H1 (cell line): ENCODE results near the gene ZNF419. TPM values are rescaled to one million over a fixed set of nuclear protein-coding genes. Genes with fewer than 3 reads are reported as not detected.
"Not testable (repeated sequence)": the region's sequence is repeated elsewhere in the genome, so short reads cannot be mapped to it uniquely, and the experiment has no call there.

Experiments
- CTCF ChIA-PET: fragments of 300-600 bp; sonication (Branson Sonifier 250); formaldehyde crosslinking; loops from one replicate; lab custom pipeline; 2021; ENCODE audit not compliant: partially characterized antibody; lab: Charles Lee
- POLR2A ChIA-PET: fragments of 300-600 bp; sonication (Branson Sonifier 250); formaldehyde crosslinking; loops from one replicate; lab custom pipeline; 2021; ENCODE audit warnings: inconsistent platforms; ENCODE audit not compliant: partially characterized antibody; lab: Charles Lee
- DNase-seq, 2 experiments: peaks; one replicate each; pipeline versions ENCODE4 v3.0.0 to v3.0.0-alpha.2; 2010 to 2022; ENCODE audit warnings: low spot score in 2 of 2, low read depth in 1 of 2, mixed read lengths in 1 of 2
- FAIRE-seq: peaks from 2 replicates; lab custom pipeline; 2011; peaks lifted over from hg19 to GRCh38; lab: Jason Lieb, UNC
- H2AFZ ChIP-seq: 2 replicates; pipeline ENCODE4 v1.8.1; 2012; ENCODE audit warnings: low read length, inconsistent platforms
- H2AK5ac ChIP-seq: 2 replicates; pipeline ENCODE4 v1.6.1; 2013; ENCODE audit warnings: low read depth, low read length
- H2BK120ac ChIP-seq: replicated peaks from 2 replicates; pipeline ENCODE3; 2013; ENCODE audit warnings: low read depth, low read length, inconsistent platforms
- H2BK12ac ChIP-seq: 2 replicates; pipeline ENCODE4 v1.6.1; 2013; ENCODE audit warnings: low read depth, low read length
- H2BK15ac ChIP-seq: 2 replicates; pipeline ENCODE4 v1.6.1; 2013; ENCODE audit warnings: low read length
- H2BK20ac ChIP-seq: 2 replicates; pipeline ENCODE4 v1.6.1; 2013; ENCODE audit warnings: low read length
- H2BK5ac ChIP-seq: 2 replicates; pipeline ENCODE4 v1.6.1; 2013; ENCODE audit warnings: low read depth, low read length
- H3K14ac ChIP-seq: 2 replicates; pipeline ENCODE4 v1.6.1; 2013; ENCODE audit warnings: inconsistent platforms; ENCODE audit not compliant: insufficient read length
- H3K18ac ChIP-seq: 2 replicates; pipeline ENCODE4 v1.6.1; 2013; ENCODE audit warnings: low read length; ENCODE audit errors: extremely low read depth
- H3K23ac ChIP-seq: 2 replicates; pipeline ENCODE4 v1.6.1; 2013; ENCODE audit warnings: inconsistent platforms; ENCODE audit not compliant: insufficient read length
- H3K23me2 ChIP-seq: 2 replicates; pipeline ENCODE4 v1.6.1; 2013; ENCODE audit warnings: low read depth, low read length
- H3K27ac ChIP-seq: 2 replicates; pipeline ENCODE4 v1.6.1; 2011; ENCODE audit warnings: low read depth, low read length, inconsistent platforms
- H3K27me3 ChIP-seq, 4 experiments: replicated peaks in 1 of 4; 1 replicate in 1 of 4; 2 replicates in 3 of 4; pipeline versions ENCODE4 v1.6.1 to v1.8.1; 2011 to 2013; ENCODE audit warnings: low read length in 3 of 4, mild to moderate bottlenecking in 3 of 4, inconsistent platforms in 2 of 4, mixed read lengths in 2 of 4, moderate library complexity in 1 of 4; ENCODE audit not compliant: control insufficient read depth in 3 of 4, insufficient read depth in 3 of 4; ENCODE audit errors: extremely low read depth in 1 of 4
- H3K36me3 ChIP-seq, 4 experiments: 2 replicates each; pipeline versions ENCODE4 v1.6.1 to v1.8.1; 2011 to 2013; ENCODE audit warnings: mild to moderate bottlenecking in 4 of 4, low read length in 3 of 4, moderate library complexity in 2 of 4, control low read depth in 1 of 4, inconsistent platforms in 1 of 4; ENCODE audit not compliant: insufficient read depth in 4 of 4, control insufficient read depth in 2 of 4
- H3K4ac ChIP-seq: replicated peaks from 2 replicates; pipeline ENCODE3; 2013; ENCODE audit warnings: low read length, low read depth, mixed read lengths, inconsistent platforms; ENCODE audit not compliant: insufficient read length
- H3K4me1 ChIP-seq, 4 experiments: replicated peaks in 1 of 4; 1 replicate in 1 of 4; 2 replicates in 3 of 4; pipeline versions ENCODE4 v1.6.1 to v1.8.1; 2011 to 2013; ENCODE audit warnings: low read length in 3 of 4, inconsistent platforms in 2 of 4, mixed read lengths in 1 of 4; ENCODE audit not compliant: insufficient read depth in 4 of 4, control insufficient read depth in 3 of 4
- H3K4me2 ChIP-seq, 2 experiments: 2 replicates each; pipeline versions ENCODE4 v1.6.1 to v1.8.1; 2011 to 2013; ENCODE audit warnings: low read depth in 2 of 2, low read length in 2 of 2, control low read depth in 1 of 2, inconsistent platforms in 1 of 2, mild to moderate bottlenecking in 1 of 2; ENCODE audit not compliant: insufficient read depth in 1 of 2
- H3K4me3 ChIP-seq, 4 experiments: fragments of 200-600, 300-600 bp in 1 of 4; sonication (generic), shearing (Covaris generic), sonication (Bioruptor Twin) in 1 of 4; 2 replicates each; pipeline versions ENCODE4 v1.5.1 to v1.8.1; 2011 to 2016; ENCODE audit warnings: low read length in 4 of 4, low read depth in 3 of 4, control low read depth in 2 of 4, inconsistent platforms in 2 of 4, mild to moderate bottlenecking in 2 of 4, mixed read lengths in 1 of 4, moderate library complexity in 1 of 4; ENCODE audit not compliant: insufficient read depth in 2 of 4; ENCODE audit errors: extremely low read depth in 1 of 4
- H3K56ac ChIP-seq: replicated peaks from 2 replicates; pipeline ENCODE3; 2013; ENCODE audit warnings: low read depth, mild to moderate bottlenecking, mixed read lengths, low read length, inconsistent platforms; ENCODE audit not compliant: insufficient read length
- H3K79me1 ChIP-seq: 2 replicates; pipeline ENCODE4 v1.6.1; 2013; ENCODE audit warnings: low read depth, low read length, control low read depth
- H3K79me2 ChIP-seq, 2 experiments: 2 replicates each; pipeline versions ENCODE4 v1.6.1 to v1.8.1; 2012 to 2013; ENCODE audit warnings: low read length in 2 of 2, mild to moderate bottlenecking in 2 of 2, inconsistent platforms in 1 of 2; ENCODE audit not compliant: insufficient read depth in 2 of 2, control insufficient read depth in 1 of 2
- H3K9ac ChIP-seq, 4 experiments: replicated peaks in 1 of 4; 1 replicate in 1 of 4; 2 replicates in 3 of 4; pipeline versions ENCODE4 v1.6.1 to v1.8.1; 2011 to 2013; ENCODE audit warnings: low read depth in 3 of 4, low read length in 3 of 4, control low read depth in 2 of 4, mild to moderate bottlenecking in 2 of 4, moderate library complexity in 2 of 4, inconsistent platforms in 1 of 4; ENCODE audit errors: extremely low read depth in 1 of 4
- H3K9me3 ChIP-seq, 2 experiments: 2 replicates each; pipeline versions ENCODE4 v1.6.1 to v1.8.1; 2012 to 2013; ENCODE audit warnings: mild to moderate bottlenecking in 2 of 2, moderate library complexity in 2 of 2, control low read depth in 1 of 2, inconsistent platforms in 1 of 2, low read depth in 1 of 2, low read length in 1 of 2, mixed read lengths in 1 of 2; ENCODE audit not compliant: insufficient read depth in 2 of 2
- H4K20me1 ChIP-seq, 2 experiments: replicated peaks in 1 of 2; 2 replicates each; pipeline versions ENCODE3 to v1.8.1; 2011 to 2013; ENCODE audit warnings: inconsistent platforms in 2 of 2, low read length in 2 of 2, mild to moderate bottlenecking in 1 of 2; ENCODE audit not compliant: insufficient read depth in 2 of 2, control insufficient read depth in 1 of 2
- H4K5ac ChIP-seq: 2 replicates; pipeline ENCODE4 v1.6.1; 2013; ENCODE audit warnings: low read length, low read depth, mixed read lengths, inconsistent platforms; ENCODE audit not compliant: insufficient read length
- H4K8ac ChIP-seq: 2 replicates; pipeline ENCODE4 v1.8.0; 2013; ENCODE audit warnings: mild to moderate bottlenecking, moderate library complexity, low read length, inconsistent platforms; ENCODE audit not compliant: insufficient read depth; ENCODE audit errors: extremely low read depth
- H4K91ac ChIP-seq: replicated peaks from 2 replicates; pipeline ENCODE3; 2013; ENCODE audit warnings: low read length, mixed read lengths, inconsistent platforms; ENCODE audit not compliant: insufficient read length
- CHD2 ChIP-seq: IDR thresholded peaks from 2 replicates; pipeline ENCODE4 v1.6.1; 2012; ENCODE audit warnings: low read length, improper control_type of control experiment
- CREB1 ChIP-seq: IDR thresholded peaks from 2 replicates; pipeline ENCODE4 v1.6.1; 2012; ENCODE audit warnings: inconsistent platforms
- GABPA ChIP-seq: IDR thresholded peaks from 2 replicates; pipeline ENCODE4 v1.6.1; 2011; ENCODE audit warnings: mild to moderate bottlenecking, low read length, moderate library complexity, borderline replicate concordance; ENCODE audit not compliant: insufficient read depth
- PHF8 ChIP-seq: fragments of 200-600 bp; sonication (generic); conservative IDR thresholded peaks from 2 replicates; pipeline ENCODE4 v1.7.1; 2012; ENCODE audit warnings: low read depth, mild to moderate bottlenecking, inconsistent platforms, low read length, moderate library complexity
- SIN3A ChIP-seq, 2 experiments: IDR thresholded peaks in 1 of 2; conservative IDR thresholded peaks in 1 of 2; 2 replicates each; pipeline ENCODE4 v1.6.1; 2011 to 2012; ENCODE audit warnings: low read length in 2 of 2, improper control_type of control experiment in 1 of 2, low read depth in 1 of 2, mild to moderate bottlenecking in 1 of 2
- SIX5 ChIP-seq: IDR thresholded peaks from 2 replicates; pipeline ENCODE4 v1.6.1; 2011; ENCODE audit warnings: mild to moderate bottlenecking, low read depth, low read length
- SP2 ChIP-seq: IDR thresholded peaks from 2 replicates; pipeline ENCODE4 v1.6.1; 2012; ENCODE audit warnings: mild to moderate bottlenecking, low read length, inconsistent platforms
- TAF1 ChIP-seq: IDR thresholded peaks from 2 replicates; pipeline ENCODE4 v1.6.1; 2011; ENCODE audit warnings: mild to moderate bottlenecking, low read depth, low read length
- TBP ChIP-seq: IDR thresholded peaks from 2 replicates; pipeline ENCODE4 v1.6.1; 2011; ENCODE audit warnings: low read depth, low read length, improper control_type of control experiment
- WGBS, 2 experiments: shearing (Covaris generic) in 1 of 2; methylation state at CpG; one replicate each; pipeline versions ENCODE4 v1.1.6 to v1.1.7; 2013 to 2015; ENCODE audit warnings: low lambda C conversion rate in 2 of 2, mixed read lengths in 2 of 2, inconsistent platforms in 1 of 2, low coverage in 1 of 2, missing lambda C conversion rate in 1 of 2; ENCODE audit not compliant: insufficient replicate concordance in 2 of 2, insufficient coverage in 1 of 2, insufficient read length in 1 of 2; ENCODE audit errors: extremely low coverage in 1 of 2, missing lambda C conversion rate in 1 of 2; 5-methylcytosine and 5-hydroxymethylcytosine counted together
- long read RNA-seq, 2 experiments: library from RNA in 1 of 2; library from capped mRNA in 1 of 2; stranded (forward); transcript quantifications; one replicate each; pipeline ENCODE4 v2.0.0, GENCODE V29; 2021; ENCODE audit warnings: inconsistent platforms in 1 of 2
- polyA minus RNA-seq, 3 experiments: library from RNA; depleted of rRNA, polyadenylated mRNA; stranded (reverse); fragments of >200 nt; gene quantifications; 1 replicate in 2 of 3; 2 replicates in 1 of 3; pipeline ENCODE4 v1.2.3, GENCODE V29; 2011
- polyA plus RNA-seq, 7 experiments: library from polyadenylated mRNA; depleted of rRNA in 3 of 7; stranded (reverse) in 5 of 7; unstranded in 2 of 7; fragments of >200 nt in 5 of 7; fragments of 200-250 nt in 2 of 7; gene quantifications; 1 replicate in 5 of 7; 2 replicates in 1 of 7; 4 replicates in 1 of 7; pipeline versions ENCODE4 v1.2.1 to v1.2.3, GENCODE V29; 2011 to 2013; ENCODE audit warnings: missing spikeins in 2 of 7, mixed read lengths in 2 of 7
- total RNA-seq: library from RNA; stranded (reverse); fragmentation: NEBNext Ultra II Directional; extraction: Animal tissue kit (Norgen Biotek cat#: 25700); gene quantifications from 2 replicates; pipeline ENCODE4 v1.2.1, GENCODE V29; 2021

The ZNF419 gene
- total RNA-seq (10.0 and 11.9 TPM in 2 replicates), polyA plus RNA-seq (2011; rRNA removed) (5.8 and 8.7 TPM in 2 replicates), polyA minus RNA-seq (2011; rRNA and poly(A)+ RNA removed) (8.6 and 9.4 TPM in 2 replicates)
- 6.7 TPM for polyA plus RNA-seq (2011; cell fraction: cytosol; rRNA removed)
- polyA plus RNA-seq (2011; cell fraction: nucleus; rRNA removed): 9.6 TPM
- polyA plus RNA-seq (2012, experiment 1 of 2): 6.3 to 9.5 TPM (median 7.6 TPM) in 4 replicates
- 1.5 TPM for polyA plus RNA-seq (2012, experiment 2 of 2)
- polyA plus RNA-seq (2013, experiment 1 of 2): 6.2 TPM
- 6.2 TPM for polyA plus RNA-seq (2013, experiment 2 of 2)
- 7.0 TPM for polyA minus RNA-seq (2011; cell fraction: cytosol; rRNA and poly(A)+ RNA removed)
- polyA minus RNA-seq (2011; cell fraction: nucleus; rRNA and poly(A)+ RNA removed): 9.5 TPM
- long read RNA-seq, experiment 1, partial matches to known transcripts: 0 of 2 reads
- long read RNA-seq, experiment 1, other reads (novel, unspliced or antisense): 1 of 2 reads
- long read RNA-seq, experiment 2, partial matches to known transcripts: 0 of 3 reads
- long read RNA-seq, experiment 2, other reads (novel, unspliced or antisense): 1 of 3 reads

GRCh38 chr19:57487477-57488298 lies at the start of gene ZNF419:
Gene ZNF419, plus strand, starts transcription at chr19:57487750. Its CDS starts 201 bp downstream, at chr19:57487951.
- POLR2A ChIA-PET: interaction anchor here (0.9 to 4.1 kb wide), 12 partner anchors 9 to 514 kb away, joined by 3 to 20 read pairs (median 4); partner anchors contain the start of genes ZNF134, ZNF606, ZNF749 and ZNF772
- TF ChIP-seq CREB1 (peak; percentile 86), TBP (peak; percentile 79), CHD2 (peak; percentile 84), GABPA (peak; percentile 95), SP2 (peak; percentile 54; the same call in 1 of the 2 replicates), TAF1 (peak; percentile 88), SIN3A (conservative IDR thresholded peaks at IDR 0.05 in 1 of 2, IDR thresholded peaks at IDR 0.05 in 1 of 2; ENCODE audit: low read depth in 1 of 2, low read length in 2 of 2) (peak in 1 of 2 experiments; percentile 57; a peak in 1 of 4 replicates), SIX5 (peak; percentile 91), PHF8 (peak; percentile 81)

More at GRCh38 chr19:57487477-57488298, at the start of gene ZNF419:
- H2BK15ac ChIP-seq, H3K14ac ChIP-seq, H3K27me3 ChIP-seq, H4K91ac ChIP-seq, H2BK12ac ChIP-seq, H3K18ac ChIP-seq, H3K23me2 ChIP-seq, H2BK5ac ChIP-seq, H3K23ac ChIP-seq, H3K79me1 ChIP-seq, H3K56ac ChIP-seq, H4K20me1 ChIP-seq, H3K79me2 ChIP-seq, H3K4me1 ChIP-seq, H3K4ac ChIP-seq, H2BK20ac ChIP-seq, H2BK120ac ChIP-seq, H2AK5ac ChIP-seq, H3K9me3 ChIP-seq: not testable (repeated sequence)
- DNase-seq (peak; percentile 70 to 95), FAIRE-seq (peak; percentile 89)
- CTCF ChIA-PET: interaction anchor here (0.8 to 1.6 kb wide), 4 partner anchors 10 to 82 kb away, joined by 3 to 6 read pairs (median 4); partner anchors contain the start of genes ZNF749 and ZNF772
- Histone ChIP-seq H3K4me3 (peak within 1 kb of the TSS; percentile 75 to 94 (median 90)), H3K27ac (peak within 1 kb of the TSS; percentile 70; the same call in 1 of the 2 replicates), H4K8ac (peak within 1 kb of the TSS; percentile 93; the same call in 1 of the 2 replicates), H3K9ac (peak within 1 kb of the TSS in 3 of 4 experiments; percentile 82 to 91 (median 84); a peak in 6 of 7 replicates), H3K36me3 (peaks cover 2 to 21% (median 8%) of the 10 kb centered on the region in 4 experiments; a peak in 6 of 8 replicates), H3K4me2 (peak within 1 kb of the TSS; percentile 80 to 90), H4K5ac (peak within 1 kb of the TSS; percentile 81), H2AFZ (peak within 1 kb of the TSS; percentile 93)
- 3 to 83% methylated on average over 1 to 50 of the region's 69 CpGs for WGBS, 2 experiments
